Measurements from ENCODE around the gene NINL.
A peak's percentile ranks its signal among the peaks of the same experiment; 100 is the strongest.
"Not testable (repeated sequence)": the region's sequence is repeated elsewhere in the genome, so short reads cannot be mapped to it uniquely, and the experiment has no call there.

NINL gene

GRCh38 chr20:25584905-25585704 lies at the start of gene NINL:
Gene NINL (minus strand): TSS chr20:25585531. CDS start chr20:25526587, 58,944 bp downstream.
- H3K27ac Mint-ChIP-seq: peak within 1 kb of the TSS; percentile 53
- peaks cover 13% of the 10 kb centered on the region for H3K4me1 Mint-ChIP-seq (ENCODE audit: low read depth)
- no peaks in the 10 kb centered on the region for H3K9me3 Mint-ChIP-seq
- no peaks in the 10 kb centered on the region for H3K36me3 Mint-ChIP-seq (ENCODE audit: low read depth)
- peak within 1 kb of the TSS; percentile 81 for H3K4me3 Mint-ChIP-seq
- peaks cover 22% of the 10 kb centered on the region for H3K27me3 Mint-ChIP-seq

GRCh38 chr20:25632940-25633790 lies 47.8 kb upstream of the NINL start:
- no peaks in the 10 kb centered on the region for H3K27me3 Mint-ChIP-seq
- H3K9me3 Mint-ChIP-seq: peaks cover 4% of the 10 kb centered on the region
- H3K27ac Mint-ChIP-seq: no peak overlapping the region
- peaks cover 22% of the 10 kb centered on the region for H3K4me1 Mint-ChIP-seq (ENCODE audit: low read depth)
- H3K36me3 Mint-ChIP-seq (ENCODE audit: low read depth): peaks cover 39% of the 10 kb centered on the region
- no peak overlapping the region for H3K4me3 Mint-ChIP-seq

GRCh38 chr20:25630615-25631014 lies 45.3 kb upstream of the NINL start:
- H3K27ac Mint-ChIP-seq, H3K27me3 Mint-ChIP-seq, H3K9me3 Mint-ChIP-seq, H3K4me3 Mint-ChIP-seq: not testable (repeated sequence)
- Mint-ChIP-seq H3K36me3 (ENCODE audit: low read depth) (peaks cover 32% of the 10 kb centered on the region), H3K4me1 (ENCODE audit: low read depth) (peaks cover 22% of the 10 kb centered on the region)

GRCh38 chr20:25629816-25630499 lies 44.6 kb upstream of the NINL start:
- Mint-ChIP-seq H3K9me3 (no peaks in the 10 kb centered on the region), H3K27ac (no peak overlapping the region), H3K4me3 (no peak overlapping the region), H3K27me3 (no peaks in the 10 kb centered on the region), H3K4me1 (ENCODE audit: low read depth) (peaks cover 22% of the 10 kb centered on the region), H3K36me3 (ENCODE audit: low read depth) (peaks cover 25% of the 10 kb centered on the region)

- Mint-ChIP-seq H3K9me3 (no peaks in the 10 kb centered on the region), H3K4me3 (no peak overlapping the region), H3K27me3 (no peaks in the 10 kb centered on the region), H3K36me3 (ENCODE audit: low read depth) (peaks cover 27% of the 10 kb centered on the region), H3K4me1 (ENCODE audit: low read depth) (peaks cover 37% of the 10 kb centered on the region), H3K27ac (no peak overlapping the region)
Measured at GRCh38 chr20:25626779-25627178, 41.4 kb upstream of the NINL start.

GRCh38 chr20:25624500-25624939 lies 39.2 kb upstream of the NINL start:
- H3K27ac Mint-ChIP-seq: peak overlapping the region; percentile 96
- H3K36me3 Mint-ChIP-seq (ENCODE audit: low read depth): peaks cover 43% of the 10 kb centered on the region
- H3K27me3 Mint-ChIP-seq: no peaks in the 10 kb centered on the region
- H3K4me3 Mint-ChIP-seq: peak overlapping the region; percentile 89
- no peaks in the 10 kb centered on the region for H3K9me3 Mint-ChIP-seq
- H3K4me1 Mint-ChIP-seq (ENCODE audit: low read depth): peaks cover 28% of the 10 kb centered on the region

- Mint-ChIP-seq H3K36me3 (ENCODE audit: low read depth) (peaks cover 45% of the 10 kb centered on the region), H3K27ac (peak within 1 kb of the TSS; percentile 96), H3K9me3 (no peaks in the 10 kb centered on the region), H3K4me3 (peak within 1 kb of the TSS; percentile 89), H3K4me1 (ENCODE audit: low read depth) (peaks cover 26% of the 10 kb centered on the region), H3K27me3 (no peaks in the 10 kb centered on the region)
Measured at GRCh38 chr20:25623736-25624499, 38.6 kb upstream of the NINL start, which contains the start of gene NANP. Gene NANP (minus strand): TSS chr20:25624014. CDS start chr20:25623948, 66 bp downstream.

GRCh38 chr20:25623225-25623735 lies 37.9 kb upstream of the NINL start:
- H3K36me3 Mint-ChIP-seq (ENCODE audit: low read depth): peaks cover 40% of the 10 kb centered on the region
- peaks cover 26% of the 10 kb centered on the region for H3K4me1 Mint-ChIP-seq (ENCODE audit: low read depth)
- peak overlapping the region; percentile 89 for H3K4me3 Mint-ChIP-seq
- no peaks in the 10 kb centered on the region for H3K27me3 Mint-ChIP-seq
- peak overlapping the region; percentile 96 for H3K27ac Mint-ChIP-seq
- H3K9me3 Mint-ChIP-seq: no peaks in the 10 kb centered on the region

- peaks cover 29% of the 10 kb centered on the region for H3K4me1 Mint-ChIP-seq (ENCODE audit: low read depth)
- H3K27ac Mint-ChIP-seq: peak overlapping the region; percentile 83
- H3K36me3 Mint-ChIP-seq (ENCODE audit: low read depth): peaks cover 41% of the 10 kb centered on the region
- no peaks in the 10 kb centered on the region for H3K27me3 Mint-ChIP-seq
- H3K9me3 Mint-ChIP-seq: no peaks in the 10 kb centered on the region
- H3K4me3 Mint-ChIP-seq: peak overlapping the region; percentile 89
Measured at GRCh38 chr20:25622450-25623224, 37.3 kb upstream of the NINL start.

GRCh38 chr20:25622049-25622448 lies 36.7 kb upstream of the NINL start:
- H3K9me3 Mint-ChIP-seq: no peaks in the 10 kb centered on the region
- H3K4me1 Mint-ChIP-seq (ENCODE audit: low read depth): peaks cover 29% of the 10 kb centered on the region
- peaks cover 44% of the 10 kb centered on the region for H3K36me3 Mint-ChIP-seq (ENCODE audit: low read depth)
- no peaks in the 10 kb centered on the region for H3K27me3 Mint-ChIP-seq
- H3K4me3 Mint-ChIP-seq: peak overlapping the region; percentile 89
- H3K27ac Mint-ChIP-seq: no peak overlapping the region

GRCh38 chr20:25619514-25619913 lies 34.2 kb upstream of the NINL start:
- Mint-ChIP-seq H3K9me3 (no peaks in the 10 kb centered on the region), H3K36me3 (ENCODE audit: low read depth) (peaks cover 54% of the 10 kb centered on the region), H3K27me3 (no peaks in the 10 kb centered on the region), H3K27ac (no peak overlapping the region), H3K4me3 (no peak overlapping the region), H3K4me1 (ENCODE audit: low read depth) (peaks cover 28% of the 10 kb centered on the region)

GRCh38 chr20:25608774-25609173 lies 23.4 kb upstream of the NINL start:
- Mint-ChIP-seq H3K9me3 (no peaks in the 10 kb centered on the region), H3K36me3 (ENCODE audit: low read depth) (peaks cover 20% of the 10 kb centered on the region)

GRCh38 chr20:25606094-25606695 lies 20.9 kb upstream of the NINL start:
- Mint-ChIP-seq H3K36me3 (ENCODE audit: low read depth) (peaks cover 9% of the 10 kb centered on the region), H3K27me3 (no peaks in the 10 kb centered on the region), H3K9me3 (no peaks in the 10 kb centered on the region), H3K4me3 (no peak overlapping the region), H3K27ac (no peak overlapping the region), H3K4me1 (ENCODE audit: low read depth) (peaks cover 5% of the 10 kb centered on the region)

More at GRCh38 chr20:25608774-25609173, 23.4 kb upstream of the NINL start:
- Mint-ChIP-seq H3K4me3 (no peak overlapping the region), H3K4me1 (ENCODE audit: low read depth) (no peaks in the 10 kb centered on the region), H3K27me3 (no peaks in the 10 kb centered on the region), H3K27ac (no peak overlapping the region)

Data from stimulated activated naive CD8-positive, alpha-beta T cell treated with anti-CD3 and anti-CD28 coated beads, Interleukin-15, Interleukin-2, amounts not matched to agents 100 ng/mL and 50 ng/mL, for 24 hours (primary cell).